Activated naive CD4-positive, alpha-beta T cell treated with anti-CD3 and anti-CD28 coated beads, Interleukin-2, amount 10 ng/mL, durations not matched to agents 7 days and 5 days (primary cell): Measurements from ENCODE around the gene GALNT2.

ENCODE experiments used
- CTCF ChIA-PET: fragments of 350-600 bp; sonication (Branson Sonifier 250); formaldehyde crosslinking; loops from one replicate; lab custom pipeline; 2021; ENCODE audit warnings: antibody characterized with exemption; lab: Charles Lee
- DNase-seq: peaks from one replicate; pipeline ENCODE4 v3.0.0-alpha.2; 2020
- H3K27ac Mint-ChIP-seq: one replicate; pipeline ENCODE4 v1.8.0; 2021; ENCODE audit warnings: mild to moderate bottlenecking, moderate library complexity, mixed read lengths
- H3K27me3 Mint-ChIP-seq: one replicate; pipeline ENCODE4 v1.8.0; 2021; ENCODE audit warnings: mild to moderate bottlenecking, mixed read lengths
- H3K36me3 Mint-ChIP-seq: one replicate; pipeline ENCODE4 v1.8.0; 2021; ENCODE audit warnings: mixed read lengths
- H3K4me1 Mint-ChIP-seq: one replicate; pipeline ENCODE4 v1.8.0; 2021; ENCODE audit warnings: mixed read lengths
- H3K4me3 Mint-ChIP-seq: one replicate; pipeline ENCODE4 v1.8.0; 2021; ENCODE audit warnings: mild to moderate bottlenecking, moderate library complexity, mixed read lengths
- H3K9me3 Mint-ChIP-seq: one replicate; pipeline ENCODE4 v1.8.0; 2021; ENCODE audit warnings: mixed read lengths

Gene GALNT2

GRCh38 chr1:230228236-230228897 lies 161.3 kb downstream of the GALNT2 start:
- H3K27ac Mint-ChIP-seq: no peak overlapping the region
- CTCF ChIA-PET: no interaction called here

GRCh38 chr1:230230273-230230672 lies 163.2 kb downstream of the GALNT2 start:
- Mint-ChIP-seq H3K9me3 (no peaks in the 10 kb centered on the region), H3K4me3 (no peak overlapping the region), H3K4me1 (peaks cover 9% of the 10 kb centered on the region), H3K27ac (no peak overlapping the region), H3K36me3 (no peaks in the 10 kb centered on the region), H3K27me3 (no peaks in the 10 kb centered on the region)
- DNase-seq: no peak
- CTCF ChIA-PET: no interaction called here

More at GRCh38 chr1:230228236-230228897, 161.3 kb downstream of the GALNT2 start:
- Mint-ChIP-seq H3K36me3 (no peaks in the 10 kb centered on the region), H3K4me3 (no peak overlapping the region), H3K4me1 (peaks cover 9% of the 10 kb centered on the region), H3K9me3 (no peaks in the 10 kb centered on the region), H3K27me3 (no peaks in the 10 kb centered on the region)
- no peak for DNase-seq

- CTCF ChIA-PET: interaction anchor here (0.6 kb wide), 1 partner anchor 64 kb away, joined by 3 read pairs; no protein-coding TSS in a partner anchor
- H3K4me3 Mint-ChIP-seq: no peak overlapping the region
- H3K9me3 Mint-ChIP-seq: no peaks in the 10 kb centered on the region
- H3K4me1 Mint-ChIP-seq: peaks cover 9% of the 10 kb centered on the region
- DNase-seq: no peak
- H3K27ac Mint-ChIP-seq: no peak overlapping the region
- no peaks in the 10 kb centered on the region for H3K27me3 Mint-ChIP-seq
- no peaks in the 10 kb centered on the region for H3K36me3 Mint-ChIP-seq
Measured at GRCh38 chr1:230230948-230231773, 164.1 kb downstream of the GALNT2 start.

- CTCF ChIA-PET: interaction anchor here (0.6 kb wide), 1 partner anchor 65 kb away, joined by 3 read pairs; no protein-coding TSS in a partner anchor
- no peak overlapping the region for H3K27ac Mint-ChIP-seq
- no peaks in the 10 kb centered on the region for H3K9me3 Mint-ChIP-seq
- H3K4me1 Mint-ChIP-seq: peaks cover 9% of the 10 kb centered on the region
- no peak for DNase-seq
- H3K36me3 Mint-ChIP-seq: no peaks in the 10 kb centered on the region
- no peak overlapping the region for H3K4me3 Mint-ChIP-seq
- no peaks in the 10 kb centered on the region for H3K27me3 Mint-ChIP-seq
Measured at GRCh38 chr1:230231774-230232145, 164.7 kb downstream of the GALNT2 start.

- no peaks in the 10 kb centered on the region for H3K27me3 Mint-ChIP-seq
- CTCF ChIA-PET: no interaction called here
- no peak overlapping the region for H3K27ac Mint-ChIP-seq
- no peak for DNase-seq
- H3K36me3 Mint-ChIP-seq: no peaks in the 10 kb centered on the region
- H3K4me1 Mint-ChIP-seq: peaks cover 9% of the 10 kb centered on the region
- no peak overlapping the region for H3K4me3 Mint-ChIP-seq
- H3K9me3 Mint-ChIP-seq: no peaks in the 10 kb centered on the region
Measured at GRCh38 chr1:230232371-230232771, 165.3 kb downstream of the GALNT2 start.

GRCh38 chr1:230233786-230234185 lies 166.7 kb downstream of the GALNT2 start:
- Mint-ChIP-seq H3K36me3 (no peaks in the 10 kb centered on the region), H3K27me3 (no peaks in the 10 kb centered on the region), H3K27ac (no peak overlapping the region), H3K9me3 (no peaks in the 10 kb centered on the region), H3K4me1 (peaks cover 9% of the 10 kb centered on the region), H3K4me3 (no peak overlapping the region)
- DNase-seq: no peak
- CTCF ChIA-PET: no interaction called here

GRCh38 chr1:230235876-230236275 lies 168.8 kb downstream of the GALNT2 start:
- Mint-ChIP-seq H3K36me3 (peaks cover 4% of the 10 kb centered on the region), H3K27me3 (no peaks in the 10 kb centered on the region), H3K27ac (no peak overlapping the region), H3K4me3 (no peak overlapping the region), H3K4me1 (peaks cover 14% of the 10 kb centered on the region), H3K9me3 (peaks cover 2% of the 10 kb centered on the region)
- no peak for DNase-seq
- CTCF ChIA-PET: no interaction called here

- Mint-ChIP-seq H3K27me3 (no peaks in the 10 kb centered on the region), H3K9me3 (peaks cover 5% of the 10 kb centered on the region), H3K36me3 (peaks cover 10% of the 10 kb centered on the region), H3K4me3 (no peak overlapping the region), H3K27ac (no peak overlapping the region), H3K4me1 (peaks cover 14% of the 10 kb centered on the region)
- CTCF ChIA-PET: interaction anchor here (1.0 kb wide), 1 partner anchor 11 kb away, joined by 4 read pairs; no protein-coding TSS in a partner anchor
- no peak for DNase-seq
Measured at GRCh38 chr1:230236301-230237008, 169.4 kb downstream of the GALNT2 start.

- no peak for DNase-seq
- peaks cover 5% of the 10 kb centered on the region for H3K9me3 Mint-ChIP-seq
- no peak overlapping the region for H3K27ac Mint-ChIP-seq
- peaks cover 14% of the 10 kb centered on the region for H3K4me1 Mint-ChIP-seq
- peaks cover 15% of the 10 kb centered on the region for H3K36me3 Mint-ChIP-seq
- CTCF ChIA-PET: interaction anchor here (1.0 kb wide), 1 partner anchor 12 kb away, joined by 4 read pairs; no protein-coding TSS in a partner anchor
- H3K4me3 Mint-ChIP-seq: no peak overlapping the region
- no peaks in the 10 kb centered on the region for H3K27me3 Mint-ChIP-seq
Measured at GRCh38 chr1:230237009-230237370, 170.0 kb downstream of the GALNT2 start.

GRCh38 chr1:230237805-230238204 lies 170.8 kb downstream of the GALNT2 start:
- CTCF ChIA-PET: no interaction called here
- Mint-ChIP-seq H3K4me1 (peaks cover 14% of the 10 kb centered on the region), H3K27me3 (no peaks in the 10 kb centered on the region), H3K4me3 (no peak overlapping the region), H3K36me3 (peaks cover 18% of the 10 kb centered on the region), H3K27ac (no peak overlapping the region), H3K9me3 (peaks cover 5% of the 10 kb centered on the region)
- no peak for DNase-seq

- CTCF ChIA-PET: interaction anchor here (0.9 kb wide), 1 partner anchor 29 kb away, joined by 3 read pairs; no protein-coding TSS in a partner anchor
- H3K9me3 Mint-ChIP-seq: peaks cover 5% of the 10 kb centered on the region
- peaks cover 23% of the 10 kb centered on the region for H3K36me3 Mint-ChIP-seq
- no peaks in the 10 kb centered on the region for H3K27me3 Mint-ChIP-seq
- no peak for DNase-seq
- H3K4me1 Mint-ChIP-seq: peaks cover 14% of the 10 kb centered on the region
- no peak overlapping the region for H3K27ac Mint-ChIP-seq
- no peak overlapping the region for H3K4me3 Mint-ChIP-seq
Measured at GRCh38 chr1:230240446-230241086, 173.5 kb downstream of the GALNT2 start.

- Mint-ChIP-seq H3K36me3 (peaks cover 32% of the 10 kb centered on the region), H3K4me1 (peaks cover 23% of the 10 kb centered on the region), H3K27me3 (no peaks in the 10 kb centered on the region), H3K27ac (no peak overlapping the region), H3K4me3 (no peak overlapping the region), H3K9me3 (peaks cover 5% of the 10 kb centered on the region)
- DNase-seq: no peak
- CTCF ChIA-PET: interaction anchor here (1.5 kb wide), 1 partner anchor 125 kb away, joined by 3 read pairs; no protein-coding TSS in a partner anchor
Measured at GRCh38 chr1:230242326-230242725, 175.3 kb downstream of the GALNT2 start.

GRCh38 chr1:230243146-230243545 lies 176.1 kb downstream of the GALNT2 start:
- no peak overlapping the region for H3K4me3 Mint-ChIP-seq
- H3K9me3 Mint-ChIP-seq: peaks cover 5% of the 10 kb centered on the region
- H3K27me3 Mint-ChIP-seq: no peaks in the 10 kb centered on the region
- peaks cover 23% of the 10 kb centered on the region for H3K4me1 Mint-ChIP-seq
- CTCF ChIA-PET: no interaction called here
- no peak for DNase-seq
- no peak overlapping the region for H3K27ac Mint-ChIP-seq
- H3K36me3 Mint-ChIP-seq: peaks cover 32% of the 10 kb centered on the region
